Mammary epithelial cell (primary cell): Measurements from ENCODE around the gene ESPNL.

Experiments used
- CTCF ChIP-seq, 2 donors: IDR thresholded peaks in 1 of 2; conservative IDR thresholded peaks in 1 of 2; 2 replicates each; pipeline ENCODE4 v1.5.1; 2011 to 2012; ENCODE audit warnings: inconsistent platforms in 2 of 2, low read length in 2 of 2, mild to moderate bottlenecking in 2 of 2, control low read depth in 1 of 2, low read depth in 1 of 2; ENCODE audit not compliant: insufficient read depth in 1 of 2; ENCODE audit errors: extremely low read depth in 1 of 2
- EZH2 ChIP-seq: IDR thresholded peaks from 2 replicates; pipeline ENCODE4 v1.6.1; 2012; ENCODE audit warnings: low read length, inconsistent platforms, borderline replicate concordance

- TF ChIP-seq CTCF (conservative IDR thresholded peaks at IDR 0.05 in 1 of 2, IDR thresholded peaks at IDR 0.05 in 1 of 2; ENCODE audit: extremely low read depth in 1 of 2, insufficient read depth in 1 of 2, low read depth in 1 of 2, low read length in 2 of 2) (no peak), EZH2 (no peak)
Observed at GRCh38 chr2:238122287-238123217, 22.4 kb downstream of the ESPNL start.
